Epithelial cell of prostate (primary cell): Measurements from ENCODE around the gene NAXE.
"Not testable (repeated sequence)": the region's sequence is repeated elsewhere in the genome, so short reads cannot be mapped to it uniquely, and the experiment has no call there.

Source experiments
- DNase-seq: peaks from one replicate; pipeline ENCODE4 v3.0.0-alpha.2; 2011; ENCODE audit warnings: low read depth, low spot score
- H3K27ac ChIP-seq: fragments of 450-650 bp; 2 replicates; pipeline ENCODE4 v1.5.1; 2017; ENCODE audit warnings: mild to moderate bottlenecking

NAXE gene

GRCh38 chr1:156618853-156619581, 27.4 kb downstream of the NAXE start, which contains the start of gene HAPLN2:
Gene HAPLN2 (plus strand): TSS chr1:156619415. CDS start chr1:156623491, 4,076 bp downstream.
- DNase-seq, result no peak
- no peak within 1 kb of the TSS for H3K27ac ChIP-seq

- DNase-seq, result no peak
- no peak overlapping the region for H3K27ac ChIP-seq
Observed at GRCh38 chr1:156619582-156619955, 28.0 kb downstream of the NAXE start.

- DNase-seq, result no peak
- H3K27ac ChIP-seq, result no peak overlapping the region
Observed at GRCh38 chr1:156622581-156623297, 31.2 kb downstream of the NAXE start.

- DNase-seq, result no peak
Observed at GRCh38 chr1:156623946-156624813, 32.6 kb downstream of the NAXE start.

GRCh38 chr1:156624814-156625435, 33.3 kb downstream of the NAXE start:
- no peak for DNase-seq

More at GRCh38 chr1:156623946-156624813, 32.6 kb downstream of the NAXE start:
- H3K27ac ChIP-seq, result no peak overlapping the region

GRCh38 chr1:156625436-156626078, 34.0 kb downstream of the NAXE start:
- no peak overlapping the region for H3K27ac ChIP-seq

More at GRCh38 chr1:156624814-156625435, 33.3 kb downstream of the NAXE start:
- H3K27ac ChIP-seq, result no peak overlapping the region

GRCh38 chr1:156626079-156626438, 34.5 kb downstream of the NAXE start:
- no peak for DNase-seq
- no peak overlapping the region for H3K27ac ChIP-seq

More at GRCh38 chr1:156625436-156626078, 34.0 kb downstream of the NAXE start:
- no peak for DNase-seq

GRCh38 chr1:156627313-156627880, 35.8 kb downstream of the NAXE start:
- H3K27ac ChIP-seq, result no peak overlapping the region
- no peak for DNase-seq

- no peak overlapping the region for H3K27ac ChIP-seq
- no peak for DNase-seq
Observed at GRCh38 chr1:156629823-156630449, 38.4 kb downstream of the NAXE start.

GRCh38 chr1:156631152-156631551, 39.6 kb downstream of the NAXE start:
- DNase-seq, H3K27ac ChIP-seq: not testable (repeated sequence)

GRCh38 chr1:156632355-156632754, 40.8 kb downstream of the NAXE start:
- H3K27ac ChIP-seq, result no peak overlapping the region
- DNase-seq, result no peak

GRCh38 chr1:156638189-156638985, 46.8 kb downstream of the NAXE start:
- no peak for DNase-seq
- no peak overlapping the region for H3K27ac ChIP-seq

- no peak for DNase-seq
- no peak overlapping the region for H3K27ac ChIP-seq
Observed at GRCh38 chr1:156639601-156640101, 48.1 kb downstream of the NAXE start.

GRCh38 chr1:156640842-156641706, 49.5 kb downstream of the NAXE start:
- H3K27ac ChIP-seq, result no peak overlapping the region
- no peak for DNase-seq

GRCh38 chr1:156641761-156642264, 50.2 kb downstream of the NAXE start, which contains the start of gene BCAN:
Gene BCAN (plus strand): TSS chr1:156642117. CDS start chr1:156646055, 3,938 bp downstream.
- no peak within 1 kb of the TSS for H3K27ac ChIP-seq
- DNase-seq, result no peak

GRCh38 chr1:156642265-156643048, 50.9 kb downstream of the NAXE start:
- DNase-seq, result no peak

More at GRCh38 chr1:156642265-156643048, 50.9 kb downstream of the NAXE start:
- no peak overlapping the region for H3K27ac ChIP-seq
